DOHH2 (cell line): Measurements from ENCODE around the gene GDAP2.

ENCODE experiments used
- EZH2phosphoT487 ChIP-seq: fragments of 200-600 bp; sonication (generic); IDR thresholded peaks from 2 replicates; pipeline ENCODE4 v1.6.1; 2017; ENCODE audit warnings: borderline replicate concordance, mild to moderate bottlenecking, antibody characterized with exemption, low read length, moderate library complexity, mixed read lengths
- TF ChIP-seq, protein P1 (sequence below): fragments of 200-600 bp; sonication (generic); IDR thresholded peaks from one replicate; pipeline ENCODE4 v1.5.1; 2014; ENCODE audit warnings: antibody characterized with exemption, mild to moderate bottlenecking, low read depth, low read length; ENCODE audit not compliant: poor library complexity, severe bottlenecking

DNA sequence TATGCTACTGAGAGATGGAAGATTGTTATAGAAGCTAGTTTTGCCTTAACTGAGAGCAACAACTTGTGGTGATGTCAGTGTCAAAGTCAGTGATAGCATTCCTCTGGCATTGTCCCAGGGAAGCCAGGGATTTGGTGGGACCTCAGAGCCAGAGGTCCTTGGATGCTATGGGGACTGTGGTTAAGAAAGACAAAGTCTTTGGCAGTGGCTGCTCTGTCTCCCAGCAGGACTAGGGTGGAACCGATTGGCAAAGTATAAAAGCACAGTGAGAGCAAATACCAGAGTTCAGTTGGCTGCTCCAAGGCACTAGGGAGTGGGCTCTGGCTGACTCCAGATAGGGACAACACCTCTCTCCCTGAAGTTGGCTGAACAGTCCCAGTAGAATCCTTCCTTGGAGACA, 104.8 kb downstream of the GDAP2 start:
- TF ChIP-seq, protein P1, sequence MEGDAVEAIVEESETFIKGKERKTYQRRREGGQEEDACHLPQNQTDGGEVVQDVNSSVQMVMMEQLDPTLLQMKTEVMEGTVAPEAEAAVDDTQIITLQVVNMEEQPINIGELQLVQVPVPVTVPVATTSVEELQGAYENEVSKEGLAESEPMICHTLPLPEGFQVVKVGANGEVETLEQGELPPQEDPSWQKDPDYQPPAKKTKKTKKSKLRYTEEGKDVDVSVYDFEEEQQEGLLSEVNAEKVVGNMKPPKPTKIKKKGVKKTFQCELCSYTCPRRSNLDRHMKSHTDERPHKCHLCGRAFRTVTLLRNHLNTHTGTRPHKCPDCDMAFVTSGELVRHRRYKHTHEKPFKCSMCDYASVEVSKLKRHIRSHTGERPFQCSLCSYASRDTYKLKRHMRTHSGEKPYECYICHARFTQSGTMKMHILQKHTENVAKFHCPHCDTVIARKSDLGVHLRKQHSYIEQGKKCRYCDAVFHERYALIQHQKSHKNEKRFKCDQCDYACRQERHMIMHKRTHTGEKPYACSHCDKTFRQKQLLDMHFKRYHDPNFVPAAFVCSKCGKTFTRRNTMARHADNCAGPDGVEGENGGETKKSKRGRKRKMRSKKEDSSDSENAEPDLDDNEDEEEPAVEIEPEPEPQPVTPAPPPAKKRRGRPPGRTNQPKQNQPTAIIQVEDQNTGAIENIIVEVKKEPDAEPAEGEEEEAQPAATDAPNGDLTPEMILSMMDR: no peak
- no peak for TF ChIP-seq EZH2phosphoT487
